GM23248 (cell line): ENCODE measurements around the gene XKR3. TPM values are rescaled to one million over a fixed set of nuclear protein-coding genes. Genes with fewer than 3 reads are reported as not detected.
A peak's percentile ranks its signal among the peaks of the same experiment; 100 is the strongest.
"Not testable (repeated sequence)": the region's sequence is repeated elsewhere in the genome, so short reads cannot be mapped to it uniquely, and the experiment has no call there.

Source experiments
- DNase-seq: peaks from one replicate; pipeline ENCODE4 v3.0.0-alpha.2; 2015
- H2AFZ ChIP-seq: fragments of 200-600 bp; sonication (generic); 2 replicates; pipeline ENCODE4 v1.6.1; 2016; ENCODE audit warnings: antibody characterized with exemption
- H3F3A ChIP-seq: fragments of 200-600 bp; sonication (generic); 2 replicates; pipeline ENCODE4 v1.6.1; 2016; ENCODE audit warnings: mild to moderate bottlenecking, antibody characterized with exemption, mixed run types; ENCODE audit not compliant: insufficient read depth
- H3K27ac ChIP-seq: fragments of 200-600 bp; sonication (generic); 2 replicates; pipeline ENCODE4 v1.5.1; 2016; ENCODE audit warnings: mild to moderate bottlenecking
- H3K27me3 ChIP-seq: fragments of 200-600 bp; sonication (generic); replicated peaks from 2 replicates; pipeline ENCODE4 v1.6.1; 2016; ENCODE audit warnings: mild to moderate bottlenecking; ENCODE audit not compliant: insufficient read depth
- H3K36me3 ChIP-seq: fragments of 200-600 bp; sonication (generic); 2 replicates; pipeline ENCODE4 v1.6.1; 2016; ENCODE audit warnings: low read depth, mild to moderate bottlenecking
- H3K4me1 ChIP-seq: fragments of 200-600 bp; sonication (generic); 2 replicates; pipeline ENCODE4 v1.6.1; 2016; ENCODE audit warnings: mild to moderate bottlenecking; ENCODE audit not compliant: insufficient read depth
- H3K4me2 ChIP-seq: fragments of 200-600 bp; sonication (generic); one replicate; pipeline ENCODE4 v1.6.1; 2016; ENCODE audit warnings: mild to moderate bottlenecking; ENCODE audit not compliant: unreplicated experiment
- H3K4me3 ChIP-seq: fragments of 200-600 bp; sonication (generic); 2 replicates; pipeline ENCODE4 v1.5.1; 2016; ENCODE audit warnings: mild to moderate bottlenecking
- H3K79me2 ChIP-seq: fragments of 200-600 bp; sonication (generic); 2 replicates; pipeline ENCODE4 v1.6.1; 2016; ENCODE audit warnings: mild to moderate bottlenecking; ENCODE audit not compliant: insufficient read depth
- H3K9ac ChIP-seq: fragments of 200-600 bp; sonication (generic); 2 replicates; pipeline ENCODE4 v1.6.1; 2016; ENCODE audit warnings: mild to moderate bottlenecking
- H3K9me2 ChIP-seq: fragments of 200-600 bp; sonication (generic); 2 replicates; pipeline ENCODE4 v1.6.1; 2016; ENCODE audit warnings: mixed run types, mild to moderate bottlenecking, moderate library complexity; ENCODE audit not compliant: insufficient read depth
- H3K9me3 ChIP-seq: fragments of 200-600 bp; sonication (generic); one replicate; pipeline ENCODE4 v1.6.1; 2017; ENCODE audit warnings: low read depth
- H4K20me1 ChIP-seq: fragments of 200-600 bp; sonication (generic); 2 replicates; pipeline ENCODE4 v1.6.0; 2016; ENCODE audit not compliant: insufficient read depth
- EZH2 ChIP-seq: fragments of 200-600 bp; sonication (generic); IDR thresholded peaks from 2 replicates; pipeline ENCODE4 v1.6.1; 2018; ENCODE audit warnings: antibody characterized with exemption, mild to moderate bottlenecking; ENCODE audit not compliant: insufficient read depth, poor library complexity, severe bottlenecking
- EZH2phosphoT487 ChIP-seq: fragments of 200-600 bp; sonication (generic); IDR thresholded peaks from 2 replicates; pipeline ENCODE4 v1.6.1; 2018; ENCODE audit warnings: antibody characterized with exemption, moderate library complexity, mild to moderate bottlenecking, low read depth; ENCODE audit not compliant: insufficient read depth
- WGBS, 2 experiments: methylation state at CpG; one replicate each; pipeline ENCODE4 v1.1.6; 2015 to 2017; ENCODE audit warnings: low lambda C conversion rate in 2 of 2, low coverage in 1 of 2; ENCODE audit errors: missing lambda C conversion rate in 2 of 2; 5-methylcytosine and 5-hydroxymethylcytosine counted together
- in situ Hi-C: fragments of 300-500 bp; cut with MboI; formaldehyde crosslinking; loops from 2 replicates; pipeline ENCODE4 v1.15.0; 2020
- polyA plus RNA-seq: library from polyadenylated mRNA; unstranded; fragments of >200 nt; fragmentation: Nextera tagmentation; extraction: Ambion mirVana; gene quantifications from 2 replicates; pipeline ENCODE4 v1.2.1, GENCODE V29; 2016
- total RNA-seq: library from RNA; depleted of rRNA; stranded (reverse); fragments of >200 nt; shearing (Covaris generic); gene quantifications from 2 replicates; pipeline ENCODE4 v1.2.3, GENCODE V29; 2014

XKR3 gene
- total and polyA plus RNA-seq, 2 experiments from 2014 or later, result not detected

- in situ Hi-C loops, result no loop called here
- H3K4me2 ChIP-seq, result no peak overlapping the region
- H3K4me3 ChIP-seq, result no peak overlapping the region
- H2AFZ ChIP-seq, result no peak overlapping the region
- no peak overlapping the region for H3K9ac ChIP-seq
- TF ChIP-seq EZH2phosphoT487 (no peak), EZH2 (no peak)
- no peaks in the 10 kb centered on the region for H3K9me2 ChIP-seq
- H3K36me3 ChIP-seq, result no peaks in the 10 kb centered on the region
- no peaks in the 10 kb centered on the region for H3K27me3 ChIP-seq
- no peaks in the 10 kb centered on the region for H3K79me2 ChIP-seq
- no peaks in the 10 kb centered on the region for H3K9me3 ChIP-seq
- 0 out of 2 replicates have a peak, but pooled peaks cover 11% of the 10 kb centered on the region for H3K4me1 ChIP-seq
- no peak overlapping the region for H3K27ac ChIP-seq
- no peaks in the 10 kb centered on the region for H4K20me1 ChIP-seq
- no peaks in the 10 kb centered on the region for H3F3A ChIP-seq
- no peak for DNase-seq
These were observed 29.4 kb upstream of the XKR3 start for GRCh38 chr22:16854631-16855030.

GRCh38 chr22:16851268-16851996, 26.2 kb upstream of the XKR3 start:
- H3K9ac ChIP-seq, H2AFZ ChIP-seq, H3K36me3 ChIP-seq, H3K4me3 ChIP-seq, H3K27me3 ChIP-seq, H3K9me3 ChIP-seq, H3K4me2 ChIP-seq, H3K9me2 ChIP-seq, H4K20me1 ChIP-seq, H3F3A ChIP-seq, in situ Hi-C loops, H3K79me2 ChIP-seq, H3K27ac ChIP-seq: not testable (repeated sequence)
- 85 to 87% methylated on average over 1 of the region's 1 CpG for WGBS, 2 experiments
- 0 out of 2 replicates have a peak, but pooled peaks cover 11% of the 10 kb centered on the region for H3K4me1 ChIP-seq
- DNase-seq, result peak; percentile 54

GRCh38 chr22:16847271-16847670, 22.1 kb upstream of the XKR3 start:
- Histone ChIP-seq H3K27me3 (no peaks in the 10 kb centered on the region), H4K20me1 (no peaks in the 10 kb centered on the region), H3K4me2 (no peak overlapping the region), H3K4me3 (no peak overlapping the region), H3F3A (no peaks in the 10 kb centered on the region), H3K9me3 (no peaks in the 10 kb centered on the region), H3K36me3 (no peaks in the 10 kb centered on the region), H3K4me1 (0 out of 2 replicates have a peak, but pooled peaks cover 11% of the 10 kb centered on the region), H3K79me2 (no peaks in the 10 kb centered on the region), H3K9ac (no peak overlapping the region), H2AFZ (no peak overlapping the region), H3K9me2 (no peaks in the 10 kb centered on the region), H3K27ac (no peak overlapping the region)
- in situ Hi-C loops, result no loop called here
- WGBS, 2 experiments, result 72 to 78% methylated on average over 1 of the region's 1 CpG
- DNase-seq, result no peak
- TF ChIP-seq EZH2phosphoT487 (no peak), EZH2 (no peak)

GRCh38 chr22:16845881-16846280, 20.7 kb upstream of the XKR3 start:
- Histone ChIP-seq H3K4me2 (no peak overlapping the region), H3K9me3 (no peaks in the 10 kb centered on the region), H3K27me3 (no peaks in the 10 kb centered on the region), H2AFZ (no peak overlapping the region), H3K4me3 (no peak overlapping the region), H3K9ac (no peak overlapping the region), H3K27ac (no peak overlapping the region), H3K4me1 (no peaks in the 10 kb centered on the region), H3K79me2 (no peaks in the 10 kb centered on the region), H4K20me1 (no peaks in the 10 kb centered on the region), H3F3A (no peaks in the 10 kb centered on the region), H3K9me2 (no peaks in the 10 kb centered on the region), H3K36me3 (no peaks in the 10 kb centered on the region)
- DNase-seq, result no peak
- WGBS, 2 experiments, result 52 to 72% methylated on average over 4 to 7 of the region's 7 CpGs
- in situ Hi-C loops, result no loop called here
- TF ChIP-seq EZH2phosphoT487 (no peak), EZH2 (no peak)

- Histone ChIP-seq H4K20me1 (no peaks in the 10 kb centered on the region), H3K9me3 (no peaks in the 10 kb centered on the region), H2AFZ (no peak overlapping the region), H3K79me2 (no peaks in the 10 kb centered on the region), H3K4me2 (no peak overlapping the region), H3F3A (no peaks in the 10 kb centered on the region), H3K27ac (no peak overlapping the region), H3K9me2 (no peaks in the 10 kb centered on the region), H3K9ac (no peak overlapping the region), H3K4me1 (no peaks in the 10 kb centered on the region), H3K4me3 (no peak overlapping the region), H3K36me3 (no peaks in the 10 kb centered on the region), H3K27me3 (no peaks in the 10 kb centered on the region)
- 44 to 51% methylated on average over 7 of the region's 7 CpGs for WGBS, 2 experiments
- TF ChIP-seq EZH2, result no peak
- no peak for TF ChIP-seq EZH2phosphoT487
- no peak for DNase-seq
- in situ Hi-C loops, result no loop called here
These were observed 20.3 kb upstream of the XKR3 start for GRCh38 chr22:16845465-16845864.
